HL-60 (cell line): Measurements from ENCODE around the gene PEG3.
A peak's percentile ranks its signal among the peaks of the same experiment; 100 is the strongest.

Experiments used
- DNase-seq, 2 experiments: peaks; one replicate each; pipeline ENCODE4 v3.0.0-alpha.2; 2010 to 2020; ENCODE audit warnings: low read depth in 1 of 2, low spot score in 1 of 2
- H3K27ac ChIP-seq: fragments of 250-450 bp; sonication (Bioruptor Pico); replicated peaks from 2 replicates; pipeline ENCODE4 v1.5.1; 2020; ENCODE audit warnings: mild to moderate bottlenecking, moderate library complexity
- H3K27me3 ChIP-seq: fragments of 250-450 bp; sonication (Bioruptor Pico); 2 replicates; pipeline ENCODE4 v1.5.1; 2021; ENCODE audit warnings: mild to moderate bottlenecking, moderate library complexity; ENCODE audit not compliant: insufficient read depth, poor library complexity, severe bottlenecking
- H3K4me3 ChIP-seq: replicated peaks from 2 replicates; pipeline ENCODE4 v1.5.1; 2011; ENCODE audit warnings: mild to moderate bottlenecking, control low read depth, low read length; ENCODE audit not compliant: insufficient read depth
- GABPA ChIP-seq: IDR thresholded peaks from 2 replicates; pipeline ENCODE4 v1.6.1; 2012; ENCODE audit warnings: low read depth
- POLR2AphosphoS5 ChIP-seq: IDR thresholded peaks from 2 replicates; pipeline ENCODE4 v1.6.1; 2012; ENCODE audit warnings: low read depth
- SPI1 ChIP-seq: IDR thresholded peaks from 2 replicates; pipeline ENCODE4 v1.6.1; 2012; ENCODE audit warnings: low read depth, mild to moderate bottlenecking, borderline replicate concordance
- long read RNA-seq: library from polyadenylated mRNA; unstranded; transcript quantifications from one replicate; pipeline ENCODE4 v2.0.0, GENCODE V29; 2020
- TF ChIP-seq, protein P1 (sequence below): IDR thresholded peaks from one replicate; pipeline ENCODE4 v1.5.1; 2011; ENCODE audit warnings: low read length, control low read depth, inconsistent platforms; ENCODE audit not compliant: insufficient read depth
- TF ChIP-seq, protein P2 (sequence below): IDR thresholded peaks from 2 replicates; pipeline ENCODE4 v1.6.1; 2012; ENCODE audit warnings: low read depth; ENCODE audit not compliant: insufficient replicate concordance

Gene PEG3
- long read RNA-seq, partial matches to known transcripts = 0 of 1 reads
- long read RNA-seq, other reads (novel, unspliced or antisense) = 1 of 1 reads

DNA sequence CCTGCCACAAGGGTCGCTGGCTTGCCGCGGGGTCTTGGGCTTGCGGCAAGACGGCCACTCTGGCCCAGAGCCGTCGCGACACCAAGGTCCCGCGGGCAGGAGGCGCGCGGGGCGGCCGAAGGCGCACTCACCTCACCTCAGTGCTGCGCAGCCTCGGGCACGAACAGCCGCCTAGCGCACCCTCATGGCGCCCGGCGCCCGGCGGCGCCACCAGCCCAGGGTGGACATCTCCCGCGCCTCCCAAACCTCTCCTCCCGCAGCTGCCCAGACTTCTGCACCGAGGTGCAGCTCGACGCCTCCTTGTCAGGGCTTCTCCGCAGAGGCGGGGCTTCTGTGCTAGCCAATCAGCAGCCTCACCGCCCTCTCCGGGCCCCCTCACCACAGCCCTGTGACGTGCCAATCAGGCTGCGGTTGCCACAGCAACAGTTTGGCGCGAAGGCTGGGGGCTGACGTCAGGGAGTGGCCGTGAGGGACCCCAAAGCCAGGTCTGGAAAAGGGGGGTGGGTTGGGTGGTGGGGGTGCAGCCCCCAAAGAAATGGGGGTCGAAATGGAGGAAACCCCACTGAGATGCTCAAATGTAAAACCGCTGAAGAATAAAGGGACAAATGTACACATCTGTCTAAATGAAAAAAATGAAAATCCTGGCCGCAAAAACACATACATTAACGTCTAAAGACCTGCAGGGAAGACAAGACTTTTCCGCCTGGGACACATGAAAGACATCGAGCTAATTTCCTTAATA is at the start of gene PEG3, which contains the start of gene ZIM2:
PEG3 (minus strand) TSS at position 276 of the 742 bp plus-strand sequence. CDS start 16,071 bp downstream, outside the sequence.
ZIM2 (minus strand) TSS at position 276 of the 742 bp plus-strand sequence. CDS start 16,449 bp downstream, outside the sequence.
- Histone ChIP-seq H3K27ac (peak within 1 kb of the TSS; percentile 54), H3K27me3 (no peaks in the 10 kb centered on the region), H3K4me3 (peak within 1 kb of the TSS; percentile 40)
- DNase-seq = no peak
- TF ChIP-seq GABPA (no peak), SPI1 (no peak), POLR2AphosphoS5 (no peak)
- TF ChIP-seq, protein P1, sequence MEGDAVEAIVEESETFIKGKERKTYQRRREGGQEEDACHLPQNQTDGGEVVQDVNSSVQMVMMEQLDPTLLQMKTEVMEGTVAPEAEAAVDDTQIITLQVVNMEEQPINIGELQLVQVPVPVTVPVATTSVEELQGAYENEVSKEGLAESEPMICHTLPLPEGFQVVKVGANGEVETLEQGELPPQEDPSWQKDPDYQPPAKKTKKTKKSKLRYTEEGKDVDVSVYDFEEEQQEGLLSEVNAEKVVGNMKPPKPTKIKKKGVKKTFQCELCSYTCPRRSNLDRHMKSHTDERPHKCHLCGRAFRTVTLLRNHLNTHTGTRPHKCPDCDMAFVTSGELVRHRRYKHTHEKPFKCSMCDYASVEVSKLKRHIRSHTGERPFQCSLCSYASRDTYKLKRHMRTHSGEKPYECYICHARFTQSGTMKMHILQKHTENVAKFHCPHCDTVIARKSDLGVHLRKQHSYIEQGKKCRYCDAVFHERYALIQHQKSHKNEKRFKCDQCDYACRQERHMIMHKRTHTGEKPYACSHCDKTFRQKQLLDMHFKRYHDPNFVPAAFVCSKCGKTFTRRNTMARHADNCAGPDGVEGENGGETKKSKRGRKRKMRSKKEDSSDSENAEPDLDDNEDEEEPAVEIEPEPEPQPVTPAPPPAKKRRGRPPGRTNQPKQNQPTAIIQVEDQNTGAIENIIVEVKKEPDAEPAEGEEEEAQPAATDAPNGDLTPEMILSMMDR = no peak
- TF ChIP-seq, protein P2, sequence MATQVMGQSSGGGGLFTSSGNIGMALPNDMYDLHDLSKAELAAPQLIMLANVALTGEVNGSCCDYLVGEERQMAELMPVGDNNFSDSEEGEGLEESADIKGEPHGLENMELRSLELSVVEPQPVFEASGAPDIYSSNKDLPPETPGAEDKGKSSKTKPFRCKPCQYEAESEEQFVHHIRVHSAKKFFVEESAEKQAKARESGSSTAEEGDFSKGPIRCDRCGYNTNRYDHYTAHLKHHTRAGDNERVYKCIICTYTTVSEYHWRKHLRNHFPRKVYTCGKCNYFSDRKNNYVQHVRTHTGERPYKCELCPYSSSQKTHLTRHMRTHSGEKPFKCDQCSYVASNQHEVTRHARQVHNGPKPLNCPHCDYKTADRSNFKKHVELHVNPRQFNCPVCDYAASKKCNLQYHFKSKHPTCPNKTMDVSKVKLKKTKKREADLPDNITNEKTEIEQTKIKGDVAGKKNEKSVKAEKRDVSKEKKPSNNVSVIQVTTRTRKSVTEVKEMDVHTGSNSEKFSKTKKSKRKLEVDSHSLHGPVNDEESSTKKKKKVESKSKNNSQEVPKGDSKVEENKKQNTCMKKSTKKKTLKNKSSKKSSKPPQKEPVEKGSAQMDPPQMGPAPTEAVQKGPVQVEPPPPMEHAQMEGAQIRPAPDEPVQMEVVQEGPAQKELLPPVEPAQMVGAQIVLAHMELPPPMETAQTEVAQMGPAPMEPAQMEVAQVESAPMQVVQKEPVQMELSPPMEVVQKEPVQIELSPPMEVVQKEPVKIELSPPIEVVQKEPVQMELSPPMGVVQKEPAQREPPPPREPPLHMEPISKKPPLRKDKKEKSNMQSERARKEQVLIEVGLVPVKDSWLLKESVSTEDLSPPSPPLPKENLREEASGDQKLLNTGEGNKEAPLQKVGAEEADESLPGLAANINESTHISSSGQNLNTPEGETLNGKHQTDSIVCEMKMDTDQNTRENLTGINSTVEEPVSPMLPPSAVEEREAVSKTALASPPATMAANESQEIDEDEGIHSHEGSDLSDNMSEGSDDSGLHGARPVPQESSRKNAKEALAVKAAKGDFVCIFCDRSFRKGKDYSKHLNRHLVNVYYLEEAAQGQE = no peak

DNA sequence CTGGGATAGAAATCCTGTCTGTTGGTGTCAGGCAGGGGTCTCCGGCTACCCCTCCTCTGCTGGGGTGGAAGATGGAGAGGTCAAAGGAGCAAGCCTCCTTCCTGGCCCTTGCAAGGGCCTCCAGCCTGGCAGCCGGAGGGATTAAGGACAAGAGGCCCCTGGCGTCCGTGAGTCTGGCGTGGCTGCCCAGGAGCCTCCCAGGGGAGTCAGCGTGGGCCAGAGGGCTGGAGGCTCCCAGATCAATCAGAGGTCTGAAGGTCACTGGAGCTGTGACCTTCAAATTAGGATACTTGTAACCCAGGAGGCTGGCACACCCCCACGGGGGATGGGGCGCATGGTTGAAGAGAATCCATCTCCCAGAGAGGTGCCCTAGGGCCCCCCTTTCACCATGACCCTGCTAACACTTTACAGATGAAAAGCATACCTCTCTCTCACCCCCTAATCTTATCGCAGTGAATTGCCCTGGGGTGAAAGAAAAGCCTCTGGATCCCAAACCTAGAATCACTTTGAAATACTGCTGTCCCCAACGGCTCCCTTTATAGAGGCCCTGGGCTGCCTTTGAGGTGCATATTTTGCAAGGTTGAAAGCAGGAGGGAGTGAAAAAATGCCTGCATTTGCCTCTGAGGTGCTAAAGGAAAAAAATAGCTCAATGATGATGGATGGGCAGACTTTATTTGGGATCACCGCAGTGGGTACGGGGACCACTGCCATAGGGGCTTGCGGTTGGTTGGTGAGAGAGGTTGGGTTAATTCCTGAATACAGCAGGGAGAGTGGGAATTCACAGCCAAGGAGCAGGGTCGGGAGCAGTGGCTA is 44.9 kb upstream of the PEG3 start:
- no peaks in the 10 kb centered on the region for H3K27me3 ChIP-seq
- H3K4me3 ChIP-seq = no peak overlapping the region
- H3K27ac ChIP-seq = no peak overlapping the region
- no peak for TF ChIP-seq POLR2AphosphoS5
- TF ChIP-seq GABPA = no peak
- TF ChIP-seq, protein P1 = no peak
- no peak for DNase-seq

DNA sequence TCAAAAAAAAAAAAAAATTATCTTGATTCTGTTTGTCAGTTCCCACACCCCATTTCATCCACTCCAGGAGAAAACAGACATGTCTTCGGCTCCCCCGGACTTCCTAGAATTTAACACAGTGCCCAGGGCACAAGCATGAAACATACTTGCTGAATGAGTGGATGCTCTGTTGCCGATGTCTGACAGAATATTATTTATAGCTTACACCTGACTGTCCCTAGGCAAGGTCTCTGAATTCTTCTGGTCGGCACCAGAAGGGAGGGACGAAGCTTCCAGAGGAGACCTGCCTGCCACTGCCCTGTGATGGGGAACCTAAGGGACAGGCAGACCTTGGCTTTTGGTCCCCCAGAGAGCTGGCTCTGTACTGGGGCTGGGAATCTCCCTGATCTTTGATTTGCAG is 43.9 kb upstream of the PEG3 start:
- Histone ChIP-seq H3K27ac (no peak overlapping the region), H3K4me3 (no peak overlapping the region), H3K27me3 (no peaks in the 10 kb centered on the region)
- TF ChIP-seq, protein P1 = no peak
- no peak for TF ChIP-seq SPI1
- TF ChIP-seq GABPA = no peak
- TF ChIP-seq, protein P2 = no peak
- DNase-seq = no peak
